Fibroblast of the aortic adventitia (primary cell): ENCODE results near the gene SDK2. TPM values are rescaled to one million over a fixed set of nuclear protein-coding genes. Genes with fewer than 3 reads are reported as not detected.

Experiments
- DNase-seq: peaks from one replicate; pipeline ENCODE4 v3.0.0-alpha.2; 2010; ENCODE audit warnings: low read depth
- H3K4me3 ChIP-seq: 2 replicates; pipeline ENCODE4 v1.5.1; 2011; ENCODE audit warnings: low read depth, mild to moderate bottlenecking, control low read depth, low read length, moderate library complexity
- total RNA-seq: library from RNA; depleted of rRNA; stranded (reverse); fragments of >200 nt; gene quantifications from 2 replicates; pipeline ENCODE4 v1.2.3, GENCODE V29; 2012; ENCODE audit warnings: low replicate concordance
- TF ChIP-seq, protein P1 (sequence below): IDR thresholded peaks from 2 replicates; pipeline ENCODE4 v1.5.1; 2011; ENCODE audit warnings: mild to moderate bottlenecking, low read length, control low read depth, inconsistent platforms; ENCODE audit not compliant: insufficient read depth

The SDK2 gene
- total RNA-seq, 1 donor: not detected

DNA sequence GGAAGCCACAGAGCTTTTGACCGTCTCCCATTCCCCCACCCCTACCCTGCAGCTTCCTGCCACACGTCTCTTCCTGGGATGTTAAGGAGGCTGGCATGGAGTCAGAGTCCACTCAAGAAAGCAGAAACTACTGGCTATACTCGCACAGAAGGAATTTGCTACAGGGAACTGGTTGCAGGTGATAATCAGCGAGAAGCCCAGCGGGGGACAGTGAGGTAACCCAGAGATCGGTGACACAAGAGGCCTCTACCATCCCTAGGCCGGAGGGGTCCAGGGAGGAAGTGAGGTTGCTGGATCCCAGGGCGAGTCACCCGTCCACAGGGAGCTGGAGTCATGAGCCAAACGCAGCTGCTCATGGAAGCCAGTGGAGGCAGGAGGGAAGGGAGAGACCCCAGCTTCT, 93.7 kb downstream of the SDK2 start:
- TF ChIP-seq, protein P1, sequence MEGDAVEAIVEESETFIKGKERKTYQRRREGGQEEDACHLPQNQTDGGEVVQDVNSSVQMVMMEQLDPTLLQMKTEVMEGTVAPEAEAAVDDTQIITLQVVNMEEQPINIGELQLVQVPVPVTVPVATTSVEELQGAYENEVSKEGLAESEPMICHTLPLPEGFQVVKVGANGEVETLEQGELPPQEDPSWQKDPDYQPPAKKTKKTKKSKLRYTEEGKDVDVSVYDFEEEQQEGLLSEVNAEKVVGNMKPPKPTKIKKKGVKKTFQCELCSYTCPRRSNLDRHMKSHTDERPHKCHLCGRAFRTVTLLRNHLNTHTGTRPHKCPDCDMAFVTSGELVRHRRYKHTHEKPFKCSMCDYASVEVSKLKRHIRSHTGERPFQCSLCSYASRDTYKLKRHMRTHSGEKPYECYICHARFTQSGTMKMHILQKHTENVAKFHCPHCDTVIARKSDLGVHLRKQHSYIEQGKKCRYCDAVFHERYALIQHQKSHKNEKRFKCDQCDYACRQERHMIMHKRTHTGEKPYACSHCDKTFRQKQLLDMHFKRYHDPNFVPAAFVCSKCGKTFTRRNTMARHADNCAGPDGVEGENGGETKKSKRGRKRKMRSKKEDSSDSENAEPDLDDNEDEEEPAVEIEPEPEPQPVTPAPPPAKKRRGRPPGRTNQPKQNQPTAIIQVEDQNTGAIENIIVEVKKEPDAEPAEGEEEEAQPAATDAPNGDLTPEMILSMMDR: no peak
- no peak overlapping the region for H3K4me3 ChIP-seq
- no peak for DNase-seq

DNA sequence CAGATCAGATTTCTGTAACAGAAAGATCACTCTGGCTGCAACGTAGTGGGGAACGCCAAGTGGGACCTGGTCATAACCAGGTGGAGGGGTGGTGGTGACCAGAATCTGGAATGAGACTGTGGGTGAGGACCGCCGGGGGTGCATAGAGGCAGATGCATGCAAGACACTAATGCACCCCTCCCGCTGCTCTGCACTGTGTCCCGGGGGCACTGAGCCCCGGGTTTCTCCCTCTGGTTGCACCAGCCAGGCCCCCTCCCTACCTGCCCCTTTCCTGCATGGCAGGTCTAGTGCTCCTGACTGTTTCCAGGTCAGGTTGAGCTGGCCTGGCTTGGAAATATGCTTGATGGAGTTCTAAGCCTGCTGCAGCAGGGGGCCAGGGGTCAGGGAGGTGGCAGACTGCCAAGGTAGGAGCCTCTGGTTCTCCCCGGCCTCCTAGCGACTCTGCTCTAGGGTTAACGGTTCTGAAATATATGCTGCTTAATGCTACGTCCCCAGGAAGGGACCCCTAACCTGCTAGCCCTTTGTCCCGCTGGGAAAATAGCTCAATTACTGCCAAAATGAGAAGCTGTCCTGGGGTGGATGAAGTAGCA, 94.3 kb downstream of the SDK2 start:
- no peak for DNase-seq
- TF ChIP-seq, protein P1: no peak
- no peak overlapping the region for H3K4me3 ChIP-seq

DNA sequence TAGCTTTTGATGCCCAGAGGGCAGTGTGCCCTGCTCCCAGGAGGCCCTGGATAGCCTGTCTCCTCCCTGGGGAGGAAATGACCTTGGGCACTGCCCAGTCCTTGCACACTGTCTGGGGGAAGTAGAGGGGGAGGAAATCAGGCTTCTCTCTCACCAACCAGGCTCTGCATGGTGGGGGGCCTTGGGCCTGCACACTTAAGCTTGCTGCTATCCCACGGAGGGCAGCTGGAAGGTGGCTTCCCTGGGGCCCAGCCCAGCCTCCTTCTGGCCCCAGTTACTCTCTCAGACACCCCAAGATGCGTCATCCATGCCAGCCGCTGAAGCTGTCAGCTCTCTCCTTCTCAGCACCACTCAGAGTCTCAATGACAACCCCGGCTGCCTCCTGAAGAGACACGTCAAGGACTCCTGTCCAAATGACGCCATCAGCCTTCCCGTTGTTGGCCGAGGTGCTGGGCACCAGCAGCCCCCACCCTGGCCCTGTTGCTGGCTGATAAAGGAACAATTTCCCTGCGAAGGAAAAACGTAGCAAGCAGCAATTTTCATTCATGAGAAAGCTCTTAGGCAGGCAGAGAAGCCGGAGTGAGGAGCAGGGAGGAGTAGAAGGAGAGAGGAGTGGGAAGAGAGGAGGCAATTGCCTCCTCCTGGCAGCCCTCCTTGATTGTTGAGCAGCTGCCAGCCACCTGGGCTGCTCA, 95.5 kb downstream of the SDK2 start:
- no peak for DNase-seq
- no peak overlapping the region for H3K4me3 ChIP-seq
- TF ChIP-seq, protein P1: no peak

DNA sequence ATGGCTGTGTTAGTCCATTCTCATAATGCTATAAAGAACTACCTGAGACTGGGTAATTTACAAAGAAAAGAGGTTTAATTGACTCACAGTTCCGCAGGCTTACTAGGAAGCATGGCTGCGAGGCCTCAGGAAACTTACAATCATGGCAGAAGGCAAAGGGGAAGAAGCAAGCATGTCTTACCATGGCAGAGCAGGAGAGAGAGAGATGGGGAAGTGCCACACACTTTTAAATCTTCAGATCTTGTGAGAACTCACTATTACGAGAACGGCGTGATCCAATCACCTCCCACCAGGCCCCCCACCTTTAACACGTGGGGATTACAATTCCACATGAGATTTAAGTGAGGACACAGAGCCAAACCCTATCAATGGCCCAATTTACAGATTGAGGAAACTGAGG, 96.5 kb downstream of the SDK2 start:
- TF ChIP-seq, protein P1: no peak
- DNase-seq: no peak
- H3K4me3 ChIP-seq: no peak overlapping the region

DNA sequence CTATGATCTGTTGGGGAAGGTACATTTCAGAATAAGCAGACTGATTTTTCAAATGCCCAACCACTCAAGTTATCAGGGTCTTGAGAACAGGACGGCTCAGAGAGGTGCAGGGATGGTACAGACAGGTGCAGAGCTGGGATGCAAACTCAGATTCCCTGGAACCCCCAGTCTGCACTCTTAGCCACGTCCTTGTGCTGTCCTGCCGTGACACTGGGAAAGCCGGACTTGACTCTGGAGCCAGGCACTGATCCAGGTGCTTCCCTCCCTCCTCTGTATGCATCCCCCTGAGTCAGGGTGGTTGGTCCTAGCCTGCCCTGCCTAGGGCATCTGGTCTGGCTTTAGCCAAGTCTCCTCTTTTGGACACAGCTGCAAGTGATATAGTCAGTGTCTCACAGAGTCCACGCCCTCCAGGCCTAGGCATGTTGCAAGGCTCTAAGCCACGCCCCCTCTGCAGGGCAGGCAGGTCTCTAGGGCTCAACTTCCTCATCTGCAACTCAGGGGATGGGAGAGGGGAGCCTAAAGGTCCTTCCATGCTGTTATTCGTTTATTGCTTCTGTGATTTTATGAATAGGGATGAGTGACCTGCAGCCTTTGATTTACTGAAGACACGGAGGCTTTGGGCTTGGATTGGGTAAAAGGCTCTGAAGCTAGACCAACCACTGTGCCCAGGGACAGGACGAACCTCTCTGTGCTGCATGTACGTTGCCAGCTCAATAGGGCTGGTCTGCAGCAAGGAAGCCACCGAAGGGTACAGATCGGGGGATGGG, 97.3 kb downstream of the SDK2 start:
- TF ChIP-seq, protein P1: no peak
- H3K4me3 ChIP-seq: no peak overlapping the region
- no peak for DNase-seq

DNA sequence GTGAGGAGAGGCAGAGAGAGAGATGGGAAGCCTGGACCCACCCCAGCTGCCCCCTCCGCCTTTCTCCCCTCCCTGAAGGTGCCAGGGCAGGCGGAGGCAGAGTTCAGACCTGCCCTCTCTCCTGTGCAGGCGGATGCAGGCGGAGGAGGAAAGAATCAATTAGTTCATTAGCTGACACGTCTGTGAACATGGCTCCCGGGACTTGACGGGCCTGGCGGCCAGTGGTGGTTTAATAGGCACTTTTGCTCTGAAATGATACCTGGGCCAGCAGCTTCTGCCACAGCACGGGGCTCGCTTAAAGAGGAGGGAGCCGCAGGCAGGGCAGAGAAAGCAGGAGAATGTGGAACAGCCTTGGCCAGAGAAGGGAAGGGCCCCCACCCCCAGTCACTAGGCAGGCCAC, 98.1 kb downstream of the SDK2 start:
- TF ChIP-seq, protein P1: no peak
- DNase-seq: no peak
- H3K4me3 ChIP-seq: no peak overlapping the region
